ENCODE results near the gene CCDC106.

CCDC106 gene

DNA sequence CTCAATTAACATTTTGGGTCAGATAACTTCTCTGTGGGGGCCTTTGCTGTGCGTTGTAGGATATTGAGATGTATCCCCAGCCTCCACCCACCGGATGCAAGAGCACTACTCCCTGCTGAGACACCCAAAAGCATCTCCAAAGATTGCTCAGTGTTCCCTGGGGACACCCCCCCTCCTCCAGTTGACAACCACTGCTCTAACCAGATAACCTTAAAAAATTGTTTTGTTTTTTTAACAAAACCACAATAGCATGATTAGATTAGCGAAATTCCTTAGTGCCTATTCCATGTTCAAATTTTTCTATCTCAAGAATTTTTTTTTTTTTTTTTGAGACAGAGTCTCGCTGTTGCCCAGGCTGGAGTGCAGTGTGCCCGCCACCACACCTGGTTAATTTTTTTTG lies 24.4 kb downstream of the CCDC106 start:
- DNase-seq = no peak

DNA sequence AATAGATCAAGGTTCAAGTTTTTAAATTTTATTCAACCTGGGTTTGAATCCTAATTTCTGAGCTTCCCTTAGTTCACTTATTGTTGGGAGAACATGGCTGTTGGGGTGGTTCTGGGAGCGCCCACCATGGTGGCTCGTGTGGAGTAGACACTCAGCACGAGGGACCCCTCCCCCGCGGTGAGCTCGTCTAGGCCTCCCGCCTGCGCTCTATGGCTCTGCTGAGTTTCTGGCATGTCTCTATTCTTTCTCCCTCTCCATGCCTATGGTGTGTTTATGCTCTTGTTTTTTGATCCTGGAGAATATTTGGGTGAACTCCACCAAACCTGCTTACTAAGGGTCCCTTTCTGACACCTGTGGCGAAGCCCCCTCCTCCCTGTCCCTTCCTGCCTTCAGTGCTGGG lies 25.5 kb downstream of the CCDC106 start:
- no peak for DNase-seq

DNA sequence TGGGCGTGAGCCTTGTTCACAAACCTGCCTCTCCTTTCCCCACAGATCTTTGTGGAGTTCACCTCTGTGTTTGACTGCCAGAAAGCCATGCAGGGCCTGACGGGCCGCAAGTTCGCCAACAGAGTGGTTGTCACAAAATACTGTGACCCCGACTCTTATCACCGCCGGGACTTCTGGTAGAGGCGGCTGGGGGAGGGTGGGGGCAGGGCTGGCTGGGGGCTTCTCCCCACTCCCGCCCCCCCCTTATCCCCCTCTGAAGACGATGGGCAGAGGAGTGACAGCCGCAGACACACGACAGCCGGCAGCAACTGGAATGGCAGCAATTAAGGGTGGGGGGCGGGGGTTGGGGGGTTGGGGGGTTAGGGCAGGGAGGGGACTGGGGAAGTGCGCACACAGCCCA lies 25.9 kb downstream of the CCDC106 start:
- DNase-seq = no peak

GRCh38 chr19:55674459-55674840 lies 26.4 kb downstream of the CCDC106 start:
- DNase-seq = no peak

DNA sequence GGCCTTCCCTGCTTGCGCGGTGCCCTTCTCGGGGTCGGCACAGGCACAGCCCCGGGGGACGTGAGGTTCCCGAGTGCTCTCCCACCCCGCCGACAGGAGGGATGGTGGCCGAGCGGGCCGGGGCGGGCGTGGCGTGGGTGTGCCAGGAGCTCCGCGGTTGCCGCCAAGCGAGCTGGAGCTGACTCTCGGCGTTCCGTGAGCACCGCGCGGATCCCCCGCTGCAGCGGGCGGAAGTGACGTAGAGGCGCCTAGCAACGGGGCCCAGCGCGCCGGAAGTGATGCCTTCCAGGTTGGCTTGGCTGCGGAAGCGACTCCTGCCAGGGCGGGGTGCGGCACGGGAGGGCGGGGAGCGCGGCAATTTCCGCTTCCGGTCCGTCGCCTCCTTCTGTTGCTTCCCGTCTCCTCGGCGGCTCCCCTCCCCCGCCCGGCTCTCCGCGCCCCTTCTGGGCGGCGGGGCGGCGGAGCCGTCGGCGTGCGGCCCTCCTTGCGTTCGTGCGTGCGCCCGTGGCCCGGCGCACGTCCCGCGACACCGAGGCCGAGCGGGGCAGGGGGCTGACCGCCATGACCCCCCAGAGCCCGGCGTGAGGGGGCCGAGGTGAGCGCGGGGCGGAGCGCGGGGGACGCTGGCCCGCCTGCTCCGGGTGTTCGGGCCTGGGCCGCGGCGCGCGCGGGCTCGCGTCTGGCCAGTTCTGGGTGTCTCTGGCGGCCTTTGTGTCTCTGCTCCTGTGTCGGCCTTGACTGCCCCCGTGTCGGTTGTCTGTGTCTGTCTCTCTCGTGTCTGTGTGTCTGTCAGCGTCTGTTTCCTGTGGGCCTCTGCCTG lies 27.0 kb downstream of the CCDC106 start, which contains the start of gene EPN1:
Gene EPN1, plus strand, starts transcription at position 386 of the 820 bp plus-strand sequence. CDS start 3,402 bp downstream, outside the sequence.
- DNase-seq = peak; percentile 97

GRCh38 chr19:55675661-55676354 lies 27.8 kb downstream of the CCDC106 start:
- no peak for DNase-seq

DNA sequence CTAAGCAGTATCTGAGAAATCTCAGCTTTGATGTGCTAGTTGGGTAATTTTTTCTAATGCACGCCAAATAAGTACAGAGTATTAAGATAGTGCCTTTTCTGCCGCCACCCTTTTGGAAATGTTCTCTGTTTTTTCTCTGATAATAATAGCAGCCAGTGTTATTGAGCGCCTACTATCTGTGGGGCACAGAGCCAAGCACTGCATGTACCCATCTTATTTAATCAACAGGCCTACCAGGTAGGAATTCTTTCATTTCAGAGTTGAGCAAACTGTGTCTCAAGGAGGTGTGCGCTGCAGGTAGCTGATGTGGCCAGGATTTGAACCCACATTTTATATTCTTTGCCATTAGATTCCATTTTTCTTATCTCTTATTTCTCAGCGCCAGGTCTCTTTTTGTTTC lies 28.4 kb downstream of the CCDC106 start:
- DNase-seq = no peak

DNA sequence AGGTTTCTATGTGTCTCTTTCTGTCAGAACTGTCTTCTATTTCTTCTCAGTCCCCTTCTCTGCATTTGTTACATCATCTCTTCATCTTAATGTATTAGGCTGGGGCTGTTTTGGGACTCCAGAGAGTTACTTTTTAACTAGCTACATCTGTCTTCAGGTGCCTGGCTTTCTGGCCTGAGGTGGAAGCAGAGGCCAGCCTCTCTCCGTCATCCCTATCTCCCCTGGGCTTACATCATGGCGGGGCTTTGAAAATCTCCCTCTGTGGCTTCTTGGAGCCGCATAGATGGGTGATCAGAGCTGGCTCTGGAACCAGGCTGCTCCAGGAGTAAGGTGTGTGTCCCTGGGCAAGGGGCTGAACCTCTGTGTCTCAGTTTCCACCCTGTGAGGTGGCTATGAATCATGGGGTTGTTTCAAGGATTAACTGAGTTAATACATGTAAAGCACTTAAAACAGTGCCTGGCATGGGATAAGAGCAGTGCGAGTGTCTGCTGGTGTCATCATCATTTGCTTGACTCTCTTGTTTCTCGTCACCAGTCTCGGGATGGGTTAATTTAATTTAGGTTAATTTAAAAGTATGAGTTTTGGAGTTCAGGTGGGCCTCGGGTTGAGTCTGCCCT lies 29.0 kb downstream of the CCDC106 start:
- DNase-seq = no peak

DNA sequence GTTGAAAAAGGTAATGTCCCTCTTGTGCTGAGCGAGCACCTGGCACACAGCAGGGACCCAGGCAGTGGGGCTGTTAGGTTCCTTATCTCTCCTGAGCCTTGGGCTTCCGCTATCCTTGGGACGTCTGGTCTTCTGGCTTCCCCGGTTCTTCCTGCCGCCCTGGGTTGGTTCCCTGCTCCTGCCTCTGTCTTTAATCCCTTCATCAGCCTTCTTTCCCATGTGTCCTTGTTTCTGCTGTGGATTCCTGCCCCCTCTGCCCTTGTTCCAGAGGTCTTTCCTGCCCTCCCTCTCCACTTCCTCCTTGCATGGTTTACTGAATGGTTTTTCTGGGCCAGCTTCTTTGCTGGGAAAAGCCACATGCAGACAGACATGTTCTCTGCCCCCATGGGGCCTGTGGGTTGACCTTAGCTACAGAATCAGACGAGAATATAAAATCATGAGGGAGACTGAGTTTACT lies 29.6 kb downstream of the CCDC106 start:
- no peak for DNase-seq

DNA sequence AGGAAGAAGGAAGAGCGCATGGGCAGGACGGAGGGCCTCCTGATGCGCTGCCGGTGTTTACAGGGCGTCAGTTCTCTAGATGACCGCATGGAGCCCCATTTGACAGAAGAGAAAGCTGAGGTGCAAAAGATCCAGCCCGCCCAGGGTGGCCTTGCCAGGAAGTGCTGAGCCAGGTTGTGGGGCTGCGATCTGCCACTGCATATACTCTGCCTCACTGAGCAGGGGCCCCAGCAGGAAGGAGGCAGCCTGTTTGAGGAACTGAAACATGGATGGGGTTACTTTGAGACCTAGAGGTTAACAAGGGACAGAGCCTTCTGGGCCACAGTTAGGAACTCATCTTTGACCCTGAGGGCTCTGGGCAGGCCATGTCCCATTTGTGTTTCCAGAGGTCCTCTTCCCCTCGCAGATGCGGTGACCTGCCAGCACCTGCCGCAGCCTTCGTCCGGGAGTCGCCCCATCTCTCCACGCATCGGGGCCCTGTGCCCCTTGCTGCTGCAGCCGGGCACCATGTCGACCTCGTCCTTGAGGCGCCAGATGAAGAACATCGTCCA lies 30.2 kb downstream of the CCDC106 start:
- DNase-seq = no peak

- DNase-seq = no peak
Observed at GRCh38 chr19:55679343-55680257, 31.6 kb downstream of the CCDC106 start.

DNA sequence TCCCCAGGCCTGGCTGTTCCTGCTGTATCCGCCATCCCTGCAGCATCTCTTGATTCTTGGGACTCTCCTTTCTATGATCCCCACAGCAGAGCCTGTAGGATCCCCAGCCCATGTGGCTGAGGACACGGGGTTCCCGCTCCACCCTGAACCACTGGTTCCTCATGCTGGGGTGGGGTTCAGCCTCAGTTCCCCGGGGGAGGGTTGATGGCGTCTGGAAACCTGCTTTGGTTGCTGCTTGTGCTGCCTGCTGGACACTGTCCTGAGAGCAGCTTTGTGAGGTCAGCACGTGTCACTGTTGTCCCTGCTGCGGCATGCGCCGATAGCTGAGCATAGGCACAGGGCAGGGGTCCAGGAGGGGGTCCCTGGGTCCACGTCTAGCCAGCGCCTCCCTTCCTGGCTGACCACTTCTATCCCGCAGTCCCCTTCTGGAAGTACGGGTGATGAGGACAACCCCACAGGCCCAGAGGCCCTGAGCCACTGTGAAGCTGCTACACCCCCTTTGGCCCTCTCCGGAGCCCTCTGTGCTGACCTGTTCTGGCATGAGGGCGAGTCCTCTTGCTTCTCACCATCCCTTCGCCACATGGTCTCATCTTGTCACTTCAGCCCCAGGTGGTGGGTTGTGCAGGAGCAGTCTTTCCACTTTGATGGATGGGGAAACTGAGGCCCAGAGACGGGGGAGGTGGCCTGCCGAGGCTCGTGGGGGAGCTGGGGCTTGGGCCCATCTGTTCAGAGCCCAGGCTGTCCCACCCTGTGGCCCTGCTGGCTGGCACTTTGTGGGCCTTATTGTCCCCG lies 32.5 kb downstream of the CCDC106 start:
- no peak for DNase-seq

DNA sequence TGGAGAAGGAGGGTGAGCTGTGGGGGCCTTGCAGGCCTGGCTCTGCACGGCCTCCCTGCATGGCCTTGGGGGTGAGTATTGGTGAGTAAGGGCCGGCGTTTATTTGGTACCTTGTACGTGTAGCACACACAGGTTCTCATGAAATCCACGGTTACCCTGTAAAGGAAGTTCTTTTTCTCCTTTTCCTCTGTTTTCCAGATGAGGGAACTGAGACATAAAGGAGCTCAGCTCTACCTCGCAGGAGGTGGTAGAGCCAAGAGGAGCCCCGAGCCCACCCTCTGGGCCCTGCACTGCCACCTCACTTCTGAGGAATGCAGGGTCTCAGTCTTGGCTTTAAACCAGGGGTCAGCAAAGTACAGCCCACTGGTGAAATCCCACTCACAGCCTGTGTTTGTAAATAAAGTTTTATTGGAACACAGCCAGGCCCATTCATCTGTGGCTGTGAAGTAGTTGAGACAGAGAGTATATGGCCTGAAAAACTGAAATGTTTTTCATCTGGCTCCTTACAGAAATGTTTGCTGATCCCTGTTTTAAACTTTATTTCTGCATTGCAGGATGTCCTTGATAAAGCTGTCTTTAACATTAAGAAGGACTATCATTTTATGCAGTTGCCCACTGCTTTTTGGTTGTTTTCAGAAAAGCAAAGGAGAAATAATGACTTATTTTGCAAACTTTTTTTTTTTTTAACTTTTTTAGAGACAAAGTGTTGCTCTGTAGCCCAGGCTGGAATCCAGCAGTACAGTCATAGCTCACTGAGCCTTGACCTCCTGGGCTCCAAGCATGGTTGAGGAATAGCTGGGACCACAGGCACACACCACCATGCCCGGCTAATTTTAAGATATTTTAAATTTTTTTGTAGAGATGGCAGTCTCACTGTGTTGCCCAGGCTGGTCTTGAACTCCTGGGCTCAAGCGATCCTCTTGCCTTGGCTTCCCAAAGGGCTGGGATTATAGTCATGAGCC lies 33.4 kb downstream of the CCDC106 start:
- DNase-seq = no peak

DNA sequence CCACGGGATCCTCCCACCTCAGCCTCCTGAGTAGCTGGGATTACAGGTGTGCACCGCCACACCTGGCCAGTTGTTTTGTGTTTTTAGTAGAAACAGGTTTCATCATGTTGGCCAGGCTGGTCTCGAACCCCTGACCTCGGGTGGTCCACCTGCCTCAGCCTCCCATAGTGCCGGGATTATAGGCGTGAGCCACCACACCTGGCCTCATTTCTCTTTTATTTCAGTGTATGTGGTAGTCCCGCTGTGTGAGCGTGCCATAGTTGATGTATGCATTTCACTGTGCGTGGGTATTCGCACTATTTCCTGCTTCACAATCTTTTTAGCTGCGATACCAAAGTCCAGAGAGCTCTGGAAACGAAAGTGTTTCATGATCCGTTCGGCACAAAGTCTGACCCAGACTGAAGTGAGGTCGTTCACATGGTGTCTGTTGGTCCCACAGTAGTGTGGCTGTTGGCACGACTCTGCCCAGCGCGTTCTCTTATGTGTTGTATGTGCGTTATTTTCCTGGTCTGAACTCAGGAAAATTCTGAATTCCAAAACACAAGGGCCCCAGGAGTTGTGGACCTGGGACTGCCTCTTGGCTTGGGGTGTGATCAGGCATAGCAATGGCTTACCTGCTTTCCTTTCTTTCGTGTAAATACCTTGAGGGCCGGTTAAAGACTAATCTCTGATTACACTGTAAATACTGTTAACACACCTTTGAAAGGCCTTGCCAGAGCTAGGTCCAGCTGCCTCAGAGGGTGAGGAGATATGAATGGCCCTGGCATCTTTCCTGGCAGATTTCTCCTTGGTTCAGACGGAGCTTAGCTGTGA lies 35.6 kb downstream of the CCDC106 start:
- DNase-seq = no peak

GRCh38 chr19:55684946-55685681 lies 37.1 kb downstream of the CCDC106 start:
- DNase-seq = no peak

DNA sequence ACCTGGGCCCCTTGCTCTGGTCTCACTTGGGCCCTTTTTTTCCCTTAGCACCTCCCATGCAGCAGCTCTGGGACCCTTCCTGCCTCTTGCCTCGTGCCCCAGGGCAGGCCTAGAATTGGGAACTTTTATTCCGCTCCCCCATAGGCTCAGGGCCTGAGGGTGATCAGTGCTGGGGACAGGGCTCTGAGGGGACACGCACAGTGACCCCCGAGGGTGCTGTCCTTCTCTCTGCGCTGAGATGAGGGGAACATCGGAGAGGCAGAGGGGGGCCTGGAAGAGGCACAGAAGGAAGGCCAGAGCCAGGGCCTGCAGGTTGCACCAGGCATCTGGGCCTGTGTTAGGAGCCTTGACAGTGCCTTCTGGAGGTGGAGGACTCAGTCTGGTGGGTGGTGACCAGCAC lies 37.8 kb downstream of the CCDC106 start:
- DNase-seq = no peak

- DNase-seq = no peak
Observed at GRCh38 chr19:55686311-55687050, 38.5 kb downstream of the CCDC106 start.
